Activated CD8-positive, alpha-beta memory T cell treated with anti-CD3 and anti-CD28 coated beads for 36 hours (primary cell): ENCODE measurements around the gene RALGAPA2. TPM values are rescaled to one million over a fixed set of nuclear protein-coding genes. Genes with fewer than 3 reads are reported as not detected.

Experiments
- CTCF ChIA-PET: fragments of 350-600 bp; sonication (Branson Sonifier 250); formaldehyde crosslinking; loops from one replicate; lab custom pipeline; 2021; ENCODE audit warnings: antibody characterized with exemption; lab: Charles Lee
- POLR2A ChIA-PET: fragments of 350-600 bp; sonication (Branson Sonifier 250); formaldehyde crosslinking; loops from one replicate; lab custom pipeline; 2021; ENCODE audit warnings: antibody characterized with exemption; lab: Charles Lee
- total RNA-seq, 2 experiments: library from RNA; stranded (reverse); gene quantifications; one replicate each; pipeline ENCODE4 v1.2.3, GENCODE V29; 2021

Gene RALGAPA2
- total RNA-seq, 2 experiments from 2014 or later = 13.8 to 15.1 TPM

DNA sequence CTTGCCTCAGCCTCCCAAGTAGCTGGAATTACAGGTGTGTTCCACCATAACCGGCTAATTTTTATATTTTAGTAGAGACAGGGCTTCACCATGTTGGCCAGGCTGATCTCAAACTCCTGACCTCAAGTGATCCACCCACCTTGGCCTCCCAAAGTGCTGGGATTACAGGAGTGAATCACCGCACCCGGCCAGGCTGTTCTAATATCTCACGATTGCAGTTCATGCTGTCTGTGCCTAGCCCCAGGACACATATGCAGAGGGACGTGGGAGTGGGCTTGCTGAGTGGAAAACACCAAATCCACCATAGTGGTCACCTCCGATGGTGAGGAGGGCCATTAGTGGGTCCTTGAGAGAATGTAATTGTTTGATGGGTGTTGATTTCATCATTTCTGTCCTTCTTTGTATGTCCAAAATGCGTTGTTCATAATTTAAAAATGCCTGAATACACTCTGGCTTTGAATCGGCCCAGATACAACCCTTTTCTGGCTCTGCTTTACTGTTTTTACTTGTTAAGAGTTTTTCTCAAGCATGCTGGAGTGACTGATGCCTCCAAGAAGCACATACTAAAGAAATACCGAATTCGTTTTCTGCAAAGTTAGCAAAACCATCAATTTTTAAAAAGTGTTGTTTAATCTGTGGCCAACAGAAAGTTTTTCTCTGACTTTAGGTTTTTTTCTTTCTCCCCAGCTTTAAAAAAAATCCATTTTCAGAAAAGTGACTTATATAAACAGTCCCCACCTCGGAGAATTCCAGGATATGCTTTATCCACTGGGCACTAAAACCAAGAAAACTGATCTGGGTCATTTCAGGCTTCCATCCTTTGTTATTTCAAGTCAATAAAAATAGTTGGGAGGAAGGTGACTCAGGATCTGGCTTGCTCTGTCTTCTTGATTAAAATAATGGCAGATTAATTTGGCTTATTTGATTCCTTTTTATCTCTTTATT lies 18.8 kb upstream of the RALGAPA2 start:
- ChIA-PET POLR2A (no interaction called here), CTCF (no interaction called here)

- ChIA-PET CTCF (interaction anchor here (0.6 kb wide), 1 partner anchor 718 kb away, joined by 5 read pairs; no protein-coding TSS in a partner anchor), POLR2A (no interaction called here)
Measured at GRCh38 chr20:20729563-20729962, 17.1 kb upstream of the RALGAPA2 start.

- ChIA-PET CTCF (no interaction called here), POLR2A (no interaction called here)
Measured at GRCh38 chr20:20721489-20721888, 9.0 kb upstream of the RALGAPA2 start.

GRCh38 chr20:20720158-20720557 lies 7.7 kb upstream of the RALGAPA2 start:
- CTCF ChIA-PET = no interaction called here
- POLR2A ChIA-PET = no interaction called here

GRCh38 chr20:20719411-20719810 lies 7.0 kb upstream of the RALGAPA2 start:
- ChIA-PET POLR2A (no interaction called here), CTCF (no interaction called here)

DNA sequence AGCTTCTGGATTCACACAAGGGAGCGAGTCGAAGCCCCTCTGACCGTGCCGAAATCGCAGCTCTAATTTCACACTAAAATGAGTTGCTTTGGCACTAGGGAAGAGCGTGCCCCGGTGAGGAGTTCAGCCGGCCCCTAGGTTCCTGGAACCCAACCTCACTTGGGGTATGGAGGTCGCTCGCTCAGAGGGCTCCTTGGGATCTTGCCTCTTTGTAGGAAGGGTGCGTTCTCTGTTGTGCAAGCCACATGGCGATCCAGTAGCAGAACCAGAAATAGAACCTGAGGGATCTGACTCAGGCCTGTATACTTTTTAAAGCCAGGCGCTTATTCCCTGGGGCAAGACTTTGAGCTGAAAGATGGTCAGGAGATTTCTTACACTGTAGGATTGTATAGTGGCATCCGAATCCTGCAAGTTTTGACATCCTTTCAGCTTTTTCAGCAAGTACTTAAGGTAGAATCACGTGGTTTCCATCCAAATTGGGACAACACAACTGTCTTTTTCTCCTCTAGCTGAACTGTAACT lies 861 bp upstream of the RALGAPA2 start:
- ChIA-PET POLR2A (interaction anchor here (0.8 kb wide), 1 partner anchor 27 kb away, joined by 3 read pairs; no protein-coding TSS in a partner anchor), CTCF (interaction anchor here (0.9 kb wide), 1 partner anchor 662 kb away, joined by 3 read pairs; no protein-coding TSS in a partner anchor)

DNA sequence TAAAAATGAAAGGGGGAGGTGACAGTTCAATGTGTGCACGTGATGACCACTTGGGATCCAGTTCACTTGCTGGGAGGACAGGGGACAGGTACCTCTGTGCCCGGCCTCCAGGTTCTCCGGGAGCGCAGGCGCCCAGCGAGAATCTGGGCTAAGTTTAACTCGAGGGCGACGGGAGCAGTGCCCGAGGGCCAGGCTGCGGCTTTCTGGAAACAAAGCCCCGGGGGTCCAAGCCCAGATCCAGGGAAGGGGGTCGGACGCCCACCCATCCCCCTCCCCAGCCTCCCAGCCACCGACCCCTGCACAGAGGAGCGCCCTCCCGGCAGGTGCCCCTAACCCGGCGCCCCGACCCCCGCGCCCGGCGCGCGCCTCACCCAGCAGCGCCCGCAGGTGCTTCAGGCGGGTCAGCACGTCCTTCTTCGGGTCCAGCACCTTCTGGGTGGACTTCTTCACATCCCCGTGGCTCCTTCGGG lies 405 bp downstream of the RALGAPA2 start:
- POLR2A ChIA-PET = interaction anchor here (0.6 kb wide), 2 partner anchors 11 to 652 kb away, joined by 3 to 4 read pairs; no protein-coding TSS in a partner anchor

GRCh38 chr20:20711413-20711812 lies 1.0 kb downstream of the RALGAPA2 start:
- CTCF ChIA-PET = no interaction called here
- POLR2A ChIA-PET = no interaction called here

More for the DNA sequence above, 405 bp downstream of the RALGAPA2 start:
- CTCF ChIA-PET = no interaction called here

- POLR2A ChIA-PET = no interaction called here
- CTCF ChIA-PET = no interaction called here
Measured at GRCh38 chr20:20710443-20711315, 1.8 kb downstream of the RALGAPA2 start.

GRCh38 chr20:20709887-20710286 lies 2.6 kb downstream of the RALGAPA2 start:
- ChIA-PET POLR2A (no interaction called here), CTCF (interaction anchor here (1.2 kb wide), 1 partner anchor 115 kb away, joined by 4 read pairs; no protein-coding TSS in a partner anchor)

DNA sequence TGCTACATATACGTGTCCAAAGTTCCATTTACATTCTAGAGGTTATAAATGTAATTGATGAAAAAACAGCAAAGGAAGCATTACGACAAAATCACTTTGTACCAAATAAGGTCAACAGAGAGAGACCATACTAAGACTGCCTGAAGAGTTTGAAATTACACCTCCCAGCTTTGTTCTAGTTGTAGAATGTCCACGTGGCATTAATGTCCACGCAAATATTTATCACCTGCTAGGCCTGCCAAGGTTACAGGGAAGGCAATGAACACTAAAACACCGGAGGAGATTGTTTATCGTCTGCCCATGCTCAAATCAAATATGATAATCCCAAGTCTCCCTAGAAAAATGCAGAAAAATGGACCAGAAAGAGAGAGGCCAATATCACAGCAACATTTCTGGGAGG lies 6.2 kb downstream of the RALGAPA2 start:
- ChIA-PET POLR2A (no interaction called here), CTCF (no interaction called here)

DNA sequence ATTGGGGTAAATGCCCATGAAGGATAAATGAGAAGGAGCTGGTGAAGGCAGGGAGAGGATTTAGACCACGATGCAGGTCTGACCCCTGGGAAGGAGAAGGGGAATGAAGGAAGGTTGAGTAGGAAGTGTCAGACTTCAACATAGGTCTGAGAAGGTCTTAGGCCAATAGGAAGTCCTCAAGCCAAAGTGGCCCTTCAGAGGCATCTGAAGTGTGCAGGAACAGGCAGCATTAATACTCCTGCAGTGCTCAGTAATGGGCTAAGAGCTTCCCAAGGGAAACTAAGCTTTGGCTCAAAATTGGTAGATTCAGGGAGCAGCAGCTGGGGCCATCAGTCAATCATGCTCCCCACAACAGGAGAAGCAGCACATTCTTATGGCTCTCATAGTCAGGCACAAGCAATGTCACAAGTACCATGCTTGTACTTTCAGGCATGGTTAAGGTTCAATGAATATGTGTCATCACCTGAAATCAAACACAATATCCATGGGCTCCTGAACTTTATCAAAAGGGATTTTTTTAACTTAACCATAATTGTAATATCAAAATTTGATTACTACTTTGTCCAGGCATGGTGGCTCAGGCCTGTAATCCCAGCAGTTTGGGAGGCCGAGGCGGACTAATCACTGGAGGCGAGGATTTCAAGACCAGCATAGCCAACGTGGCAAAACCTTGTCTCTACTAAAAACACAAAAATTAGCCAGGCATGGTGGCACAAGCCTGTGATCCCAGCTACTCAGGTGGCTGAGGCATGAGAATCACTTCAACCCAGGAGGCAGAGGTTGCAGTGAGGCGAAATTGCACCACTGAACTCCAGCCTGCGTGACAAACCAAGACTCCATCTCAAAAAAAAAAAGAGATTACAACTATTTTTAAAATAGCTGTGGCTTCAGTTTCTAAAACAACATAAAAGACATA lies 9.9 kb downstream of the RALGAPA2 start:
- ChIA-PET POLR2A (no interaction called here), CTCF (no interaction called here)

DNA sequence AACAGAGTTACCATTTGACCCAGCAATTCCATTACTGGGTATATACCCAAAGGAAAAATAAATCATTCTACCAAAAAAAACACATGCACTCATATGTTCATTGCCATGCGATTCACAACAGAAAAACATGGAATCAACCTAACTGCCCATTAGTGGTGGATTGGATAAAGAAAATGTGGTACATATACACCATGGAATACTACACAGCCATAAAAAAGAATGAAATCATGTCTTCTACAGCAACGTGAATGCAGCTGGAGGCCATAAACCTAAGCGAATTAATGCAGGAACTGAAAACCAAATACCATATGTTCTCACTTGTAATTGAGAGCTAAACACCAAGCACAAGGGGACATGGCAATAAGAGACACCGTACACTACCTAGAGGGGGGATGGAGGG lies 12.5 kb downstream of the RALGAPA2 start:
- ChIA-PET CTCF (no interaction called here), POLR2A (no interaction called here)

DNA sequence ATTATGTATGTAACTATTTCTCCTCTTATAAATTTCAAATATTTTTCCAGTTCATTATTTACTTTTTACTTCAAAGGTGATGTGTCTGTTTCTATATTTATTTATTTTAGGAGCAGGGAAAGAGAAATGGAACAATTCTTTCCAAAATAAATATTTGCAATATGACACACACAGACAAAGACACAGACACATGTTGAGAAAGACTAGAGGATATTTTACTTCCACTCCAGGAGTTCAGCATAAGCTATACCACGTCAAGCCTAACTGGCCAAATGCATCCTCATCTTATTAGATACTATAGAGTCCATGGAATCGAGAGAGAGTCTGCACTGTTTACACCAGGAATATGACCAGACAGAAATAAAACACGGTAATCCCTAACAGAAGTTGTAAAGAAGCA lies 13.3 kb downstream of the RALGAPA2 start:
- CTCF ChIA-PET = no interaction called here
- POLR2A ChIA-PET = no interaction called here

GRCh38 chr20:20697325-20697845 lies 15.1 kb downstream of the RALGAPA2 start:
- ChIA-PET CTCF (no interaction called here), POLR2A (no interaction called here)

DNA sequence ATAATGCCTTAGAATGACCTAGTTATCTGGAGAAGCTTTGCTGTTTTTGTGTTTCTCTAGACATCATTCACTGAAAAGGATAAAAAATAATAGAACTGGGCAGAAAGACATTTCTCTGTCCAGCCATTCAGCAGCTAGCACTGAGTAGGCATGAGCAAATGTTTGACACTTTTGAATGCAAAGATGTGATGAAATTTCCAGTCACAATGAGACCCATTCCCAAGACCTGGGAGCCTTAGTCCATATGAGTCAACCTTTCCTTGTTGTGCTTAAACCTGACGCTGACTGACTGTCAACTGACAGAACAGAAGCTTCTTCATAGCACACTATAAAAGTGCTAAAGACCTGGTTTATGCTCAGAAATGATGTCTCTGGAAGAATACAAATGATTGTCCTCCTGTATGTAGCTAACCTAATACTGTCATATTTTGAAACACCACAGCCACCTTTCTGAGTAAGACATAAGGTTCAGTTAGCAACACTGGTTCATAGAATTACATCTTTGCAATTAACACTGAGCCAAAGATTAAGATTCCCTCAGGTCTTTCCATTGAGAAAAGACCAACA lies 17.1 kb downstream of the RALGAPA2 start:
- POLR2A ChIA-PET = no interaction called here
- CTCF ChIA-PET = no interaction called here

- ChIA-PET CTCF (no interaction called here), POLR2A (no interaction called here)
Measured at GRCh38 chr20:20694591-20694990, 17.9 kb downstream of the RALGAPA2 start.

GRCh38 chr20:20692587-20692986 lies 19.9 kb downstream of the RALGAPA2 start:
- POLR2A ChIA-PET = no interaction called here
- CTCF ChIA-PET = no interaction called here
